H1 (cell line): ENCODE measurements around the gene TCHH. TPM values are rescaled to one million over a fixed set of nuclear protein-coding genes. Genes with fewer than 3 reads are reported as not detected.

Experiments used
- CTCF ChIA-PET: fragments of 300-600 bp; sonication (Branson Sonifier 250); formaldehyde crosslinking; loops from one replicate; lab custom pipeline; 2021; ENCODE audit not compliant: partially characterized antibody; lab: Charles Lee
- POLR2A ChIA-PET: fragments of 300-600 bp; sonication (Branson Sonifier 250); formaldehyde crosslinking; loops from one replicate; lab custom pipeline; 2021; ENCODE audit warnings: inconsistent platforms; ENCODE audit not compliant: partially characterized antibody; lab: Charles Lee
- DNase-seq, 2 experiments: peaks; one replicate each; pipeline versions ENCODE4 v3.0.0 to v3.0.0-alpha.2; 2010 to 2022; ENCODE audit warnings: low spot score in 2 of 2, low read depth in 1 of 2, mixed read lengths in 1 of 2
- FAIRE-seq: peaks from 2 replicates; lab custom pipeline; 2011; peaks lifted over from hg19 to GRCh38; lab: Jason Lieb, UNC
- H2AFZ ChIP-seq: 2 replicates; pipeline ENCODE4 v1.8.1; 2012; ENCODE audit warnings: low read length, inconsistent platforms
- H2AK5ac ChIP-seq: 2 replicates; pipeline ENCODE4 v1.6.1; 2013; ENCODE audit warnings: low read depth, low read length
- H2BK120ac ChIP-seq: replicated peaks from 2 replicates; pipeline ENCODE3; 2013; ENCODE audit warnings: low read depth, low read length, inconsistent platforms
- H2BK12ac ChIP-seq: 2 replicates; pipeline ENCODE4 v1.6.1; 2013; ENCODE audit warnings: low read depth, low read length
- H2BK15ac ChIP-seq: 2 replicates; pipeline ENCODE4 v1.6.1; 2013; ENCODE audit warnings: low read length
- H2BK20ac ChIP-seq: 2 replicates; pipeline ENCODE4 v1.6.1; 2013; ENCODE audit warnings: low read length
- H2BK5ac ChIP-seq: 2 replicates; pipeline ENCODE4 v1.6.1; 2013; ENCODE audit warnings: low read depth, low read length
- H3K14ac ChIP-seq: 2 replicates; pipeline ENCODE4 v1.6.1; 2013; ENCODE audit warnings: inconsistent platforms; ENCODE audit not compliant: insufficient read length
- H3K18ac ChIP-seq: 2 replicates; pipeline ENCODE4 v1.6.1; 2013; ENCODE audit warnings: low read length; ENCODE audit errors: extremely low read depth
- H3K23ac ChIP-seq: 2 replicates; pipeline ENCODE4 v1.6.1; 2013; ENCODE audit warnings: inconsistent platforms; ENCODE audit not compliant: insufficient read length
- H3K23me2 ChIP-seq: 2 replicates; pipeline ENCODE4 v1.6.1; 2013; ENCODE audit warnings: low read depth, low read length
- H3K27ac ChIP-seq: 2 replicates; pipeline ENCODE4 v1.6.1; 2011; ENCODE audit warnings: low read depth, low read length, inconsistent platforms
- H3K27me3 ChIP-seq, 4 experiments: replicated peaks in 1 of 4; 1 replicate in 1 of 4; 2 replicates in 3 of 4; pipeline versions ENCODE4 v1.6.1 to v1.8.1; 2011 to 2013; ENCODE audit warnings: low read length in 3 of 4, mild to moderate bottlenecking in 3 of 4, inconsistent platforms in 2 of 4, mixed read lengths in 2 of 4, moderate library complexity in 1 of 4; ENCODE audit not compliant: control insufficient read depth in 3 of 4, insufficient read depth in 3 of 4; ENCODE audit errors: extremely low read depth in 1 of 4
- H3K36me3 ChIP-seq, 4 experiments: 2 replicates each; pipeline versions ENCODE4 v1.6.1 to v1.8.1; 2011 to 2013; ENCODE audit warnings: mild to moderate bottlenecking in 4 of 4, low read length in 3 of 4, moderate library complexity in 2 of 4, control low read depth in 1 of 4, inconsistent platforms in 1 of 4; ENCODE audit not compliant: insufficient read depth in 4 of 4, control insufficient read depth in 2 of 4
- H3K4ac ChIP-seq: replicated peaks from 2 replicates; pipeline ENCODE3; 2013; ENCODE audit warnings: low read length, low read depth, mixed read lengths, inconsistent platforms; ENCODE audit not compliant: insufficient read length
- H3K4me1 ChIP-seq, 4 experiments: replicated peaks in 1 of 4; 1 replicate in 1 of 4; 2 replicates in 3 of 4; pipeline versions ENCODE4 v1.6.1 to v1.8.1; 2011 to 2013; ENCODE audit warnings: low read length in 3 of 4, inconsistent platforms in 2 of 4, mixed read lengths in 1 of 4; ENCODE audit not compliant: insufficient read depth in 4 of 4, control insufficient read depth in 3 of 4
- H3K4me2 ChIP-seq, 2 experiments: 2 replicates each; pipeline versions ENCODE4 v1.6.1 to v1.8.1; 2011 to 2013; ENCODE audit warnings: low read depth in 2 of 2, low read length in 2 of 2, control low read depth in 1 of 2, inconsistent platforms in 1 of 2, mild to moderate bottlenecking in 1 of 2; ENCODE audit not compliant: insufficient read depth in 1 of 2
- H3K4me3 ChIP-seq, 4 experiments: fragments of 200-600, 300-600 bp in 1 of 4; sonication (generic), shearing (Covaris generic), sonication (Bioruptor Twin) in 1 of 4; 2 replicates each; pipeline versions ENCODE4 v1.5.1 to v1.8.1; 2011 to 2016; ENCODE audit warnings: low read length in 4 of 4, low read depth in 3 of 4, control low read depth in 2 of 4, inconsistent platforms in 2 of 4, mild to moderate bottlenecking in 2 of 4, mixed read lengths in 1 of 4, moderate library complexity in 1 of 4; ENCODE audit not compliant: insufficient read depth in 2 of 4; ENCODE audit errors: extremely low read depth in 1 of 4
- H3K56ac ChIP-seq: replicated peaks from 2 replicates; pipeline ENCODE3; 2013; ENCODE audit warnings: low read depth, mild to moderate bottlenecking, mixed read lengths, low read length, inconsistent platforms; ENCODE audit not compliant: insufficient read length
- H3K79me1 ChIP-seq: 2 replicates; pipeline ENCODE4 v1.6.1; 2013; ENCODE audit warnings: low read depth, low read length, control low read depth
- H3K79me2 ChIP-seq, 2 experiments: 2 replicates each; pipeline versions ENCODE4 v1.6.1 to v1.8.1; 2012 to 2013; ENCODE audit warnings: low read length in 2 of 2, mild to moderate bottlenecking in 2 of 2, inconsistent platforms in 1 of 2; ENCODE audit not compliant: insufficient read depth in 2 of 2, control insufficient read depth in 1 of 2
- H3K9ac ChIP-seq, 4 experiments: replicated peaks in 1 of 4; 1 replicate in 1 of 4; 2 replicates in 3 of 4; pipeline versions ENCODE4 v1.6.1 to v1.8.1; 2011 to 2013; ENCODE audit warnings: low read depth in 3 of 4, low read length in 3 of 4, control low read depth in 2 of 4, mild to moderate bottlenecking in 2 of 4, moderate library complexity in 2 of 4, inconsistent platforms in 1 of 4; ENCODE audit errors: extremely low read depth in 1 of 4
- H3K9me3 ChIP-seq, 2 experiments: 2 replicates each; pipeline versions ENCODE4 v1.6.1 to v1.8.1; 2012 to 2013; ENCODE audit warnings: mild to moderate bottlenecking in 2 of 2, moderate library complexity in 2 of 2, control low read depth in 1 of 2, inconsistent platforms in 1 of 2, low read depth in 1 of 2, low read length in 1 of 2, mixed read lengths in 1 of 2; ENCODE audit not compliant: insufficient read depth in 2 of 2
- H4K20me1 ChIP-seq, 2 experiments: replicated peaks in 1 of 2; 2 replicates each; pipeline versions ENCODE3 to v1.8.1; 2011 to 2013; ENCODE audit warnings: inconsistent platforms in 2 of 2, low read length in 2 of 2, mild to moderate bottlenecking in 1 of 2; ENCODE audit not compliant: insufficient read depth in 2 of 2, control insufficient read depth in 1 of 2
- H4K5ac ChIP-seq: 2 replicates; pipeline ENCODE4 v1.6.1; 2013; ENCODE audit warnings: low read length, low read depth, mixed read lengths, inconsistent platforms; ENCODE audit not compliant: insufficient read length
- H4K8ac ChIP-seq: 2 replicates; pipeline ENCODE4 v1.8.0; 2013; ENCODE audit warnings: mild to moderate bottlenecking, moderate library complexity, low read length, inconsistent platforms; ENCODE audit not compliant: insufficient read depth; ENCODE audit errors: extremely low read depth
- H4K91ac ChIP-seq: replicated peaks from 2 replicates; pipeline ENCODE3; 2013; ENCODE audit warnings: low read length, mixed read lengths, inconsistent platforms; ENCODE audit not compliant: insufficient read length
- CTCF ChIP-seq, 3 experiments: IDR thresholded peaks; 1 replicate in 2 of 3; 2 replicates in 1 of 3; pipeline versions ENCODE4 v1.5.1 to v1.6.1; 2011; ENCODE audit warnings: low read length in 3 of 3, mild to moderate bottlenecking in 3 of 3, inconsistent platforms in 2 of 3, low read depth in 1 of 3, moderate library complexity in 1 of 3; ENCODE audit not compliant: insufficient read depth in 1 of 3; ENCODE audit errors: control extremely low read depth in 1 of 3
- EGR1 ChIP-seq: IDR thresholded peaks from 2 replicates; pipeline ENCODE4 v1.6.1; 2011; ENCODE audit warnings: low read depth, low read length, borderline replicate concordance
- EZH2 ChIP-seq: fragments of 200-600 bp; sonication (generic); IDR thresholded peaks from 2 replicates; pipeline ENCODE4 v1.7.1; 2012; ENCODE audit warnings: low read depth, mild to moderate bottlenecking, moderate library complexity, low read length, inconsistent platforms; ENCODE audit not compliant: severe bottlenecking
- KDM4A ChIP-seq: IDR thresholded peaks from one replicate; pipeline ENCODE4 v1.7.1; 2012; ENCODE audit warnings: low read depth, mild to moderate bottlenecking, moderate library complexity, low read length, inconsistent platforms; ENCODE audit not compliant: severe bottlenecking
- PHF8 ChIP-seq: fragments of 200-600 bp; sonication (generic); conservative IDR thresholded peaks from 2 replicates; pipeline ENCODE4 v1.7.1; 2012; ENCODE audit warnings: low read depth, mild to moderate bottlenecking, inconsistent platforms, low read length, moderate library complexity
- RAD21 ChIP-seq, 2 experiments: IDR thresholded peaks in 1 of 2; conservative IDR thresholded peaks in 1 of 2; 2 replicates each; pipeline ENCODE4 v1.6.1; 2011; ENCODE audit warnings: low read depth in 2 of 2, low read length in 2 of 2, improper control_type of control experiment in 1 of 2, inconsistent platforms in 1 of 2, mild to moderate bottlenecking in 1 of 2, moderate library complexity in 1 of 2
- TEAD4 ChIP-seq: IDR thresholded peaks from 2 replicates; pipeline ENCODE4 v1.6.1; 2012; ENCODE audit warnings: low read depth, low read length, inconsistent platforms, mixed read lengths
- WGBS, 2 experiments: shearing (Covaris generic) in 1 of 2; methylation state at CpG; one replicate each; pipeline versions ENCODE4 v1.1.6 to v1.1.7; 2013 to 2015; ENCODE audit warnings: low lambda C conversion rate in 2 of 2, mixed read lengths in 2 of 2, inconsistent platforms in 1 of 2, low coverage in 1 of 2, missing lambda C conversion rate in 1 of 2; ENCODE audit not compliant: insufficient replicate concordance in 2 of 2, insufficient coverage in 1 of 2, insufficient read length in 1 of 2; ENCODE audit errors: extremely low coverage in 1 of 2, missing lambda C conversion rate in 1 of 2; 5-methylcytosine and 5-hydroxymethylcytosine counted together
- polyA plus RNA-seq, 7 experiments: library from polyadenylated mRNA; depleted of rRNA in 3 of 7; stranded (reverse) in 5 of 7; unstranded in 2 of 7; fragments of >200 nt in 5 of 7; fragments of 200-250 nt in 2 of 7; gene quantifications; 1 replicate in 5 of 7; 2 replicates in 1 of 7; 4 replicates in 1 of 7; pipeline versions ENCODE4 v1.2.1 to v1.2.3, GENCODE V29; 2011 to 2013; ENCODE audit warnings: missing spikeins in 2 of 7, mixed read lengths in 2 of 7
- total RNA-seq: library from RNA; stranded (reverse); fragmentation: NEBNext Ultra II Directional; extraction: Animal tissue kit (Norgen Biotek cat#: 25700); gene quantifications from 2 replicates; pipeline ENCODE4 v1.2.1, GENCODE V29; 2021

The TCHH gene
- total and polyA plus RNA-seq, 2 of the 8 experiments (the other 6 are each of a cell fraction or from before 2014, with no cell fraction given), result 0.02 to 0.07 TPM

GRCh38 chr1:152107031-152107983, 7.9 kb downstream of the TCHH start:
- H2BK5ac ChIP-seq, result no peak overlapping the region
- peak overlapping the region in 2 of 4 experiments; percentile 25 to 29; a peak in 3 of 8 replicates for H3K4me3 ChIP-seq
- no peaks in the 10 kb centered on the region for H3K79me1 ChIP-seq
- peaks cover 0 to 1% of the 10 kb centered on the region in 2 experiments for H4K20me1 ChIP-seq
- H3K23me2 ChIP-seq, result peaks cover 19% of the 10 kb centered on the region; the same call in 1 of the 2 replicates
- H3K4me1 ChIP-seq, result peaks cover 0 to 6% (median 4%) of the 10 kb centered on the region in 4 experiments; a peak in 5 of 7 replicates
- H3K79me2 ChIP-seq, result no peaks in the 10 kb centered on the region
- no peak overlapping the region for H3K27ac ChIP-seq
- no peak overlapping the region for H3K9ac ChIP-seq
- H3K4me2 ChIP-seq, result peak overlapping the region; percentile 42 to 51
- H2BK15ac ChIP-seq, result no peak overlapping the region
- 0 out of 2 replicates have a peak overlapping the region, but pooled peaks have one; percentile 64 for H2BK20ac ChIP-seq
- DNase-seq (peak in 1 of 2 experiments; percentile 70), FAIRE-seq (no peak)
- H3K9me3 ChIP-seq, result peaks cover 0 to 47% of the 10 kb centered on the region in 2 experiments; a peak in 1 of 4 replicates
- H2AFZ ChIP-seq, result no peak overlapping the region
- no peak overlapping the region for H2AK5ac ChIP-seq
- H2BK120ac ChIP-seq, result no peak overlapping the region
- H3K56ac ChIP-seq, result no peak overlapping the region
- H3K14ac ChIP-seq, result no peak overlapping the region
- H4K5ac ChIP-seq, result no peak overlapping the region
- no peak overlapping the region for H4K91ac ChIP-seq
- H4K8ac ChIP-seq, result no peak overlapping the region
- H3K18ac ChIP-seq, result no peak overlapping the region
- ChIA-PET POLR2A (no interaction called here), CTCF (interaction anchor here (0.6 to 1.1 kb wide), 3 partner anchors 36 to 351 kb away, joined by 3 to 4 read pairs (median 4); no protein-coding TSS in a partner anchor)
- H3K4ac ChIP-seq, result no peak overlapping the region
- no peak overlapping the region for H2BK12ac ChIP-seq
- peaks cover 46 to 62% (median 58%) of the 10 kb centered on the region in 4 experiments for H3K27me3 ChIP-seq
- H3K36me3 ChIP-seq, result peaks cover 0 to 2% (median 0%) of the 10 kb centered on the region in 4 experiments; a peak in 1 of 8 replicates
- 48% methylated on average over 36 of the region's 41 CpGs; no CpG with 5 or more reads in 1 of the 2 experiments for WGBS, 2 experiments
- no peak overlapping the region for H3K23ac ChIP-seq
- no peak for TF ChIP-seq RAD21 (IDR thresholded peaks at IDR 0.05 in 1 of 2, conservative IDR thresholded peaks at IDR 0.05 in 1 of 2; ENCODE audit: low read depth in 2 of 2, low read length in 2 of 2)
- no peak for TF ChIP-seq TEAD4
- no peak for TF ChIP-seq EGR1
- TF ChIP-seq PHF8, result no peak
- TF ChIP-seq KDM4A, result peak; percentile 17
- TF ChIP-seq EZH2, result no peak
- peak in 1 of 3 experiments; percentile 3; a peak in 1 of 4 replicates for TF ChIP-seq CTCF (IDR thresholded peaks at IDR 0.05; ENCODE audit: control extremely low read depth in 1 of 3, insufficient read depth in 1 of 3, low read depth in 1 of 3, low read length in 3 of 3)
